Naive B cell (primary cell): ENCODE measurements around the gene NBEAL2. TPM values are rescaled to one million over a fixed set of nuclear protein-coding genes. Genes with fewer than 3 reads are reported as not detected.

Experiments used
- ATAC-seq, 2 donors: fragments of 150-1000 bp; cut with Tn5 transposase; 2 replicates each; pipeline ENCODE4 v1.10.0; 2021; ENCODE audit warnings: low read depth in 2 of 2, mild to moderate bottlenecking in 2 of 2, moderate library complexity in 2 of 2
- DNase-seq: peaks from one replicate; pipeline ENCODE4 v3.0.0; 2022
- H3K27ac Mint-ChIP-seq, 6 donors: one replicate each; pipeline ENCODE4 v1.8.0; 2020 to 2022; ENCODE audit warnings: mild to moderate bottlenecking in 6 of 6, mixed read lengths in 6 of 6, moderate library complexity in 5 of 6, inconsistent platforms in 2 of 6
- H3K27me3 Mint-ChIP-seq, 3 donors: one replicate each; pipeline ENCODE4 v1.8.0; 2021 to 2022; ENCODE audit warnings: mixed read lengths in 3 of 3, mild to moderate bottlenecking in 1 of 3
- H3K36me3 Mint-ChIP-seq, 2 donors: one replicate each; pipeline ENCODE4 v1.8.0; 2020 to 2022; ENCODE audit warnings: mixed read lengths in 2 of 2, inconsistent platforms in 1 of 2, mild to moderate bottlenecking in 1 of 2
- H3K4me1 Mint-ChIP-seq, 3 donors: one replicate each; pipeline ENCODE4 v1.8.0; 2020 to 2022; ENCODE audit warnings: mixed read lengths in 3 of 3, inconsistent platforms in 1 of 3, mild to moderate bottlenecking in 1 of 3, moderate library complexity in 1 of 3
- H3K4me3 Mint-ChIP-seq, 8 donors: one replicate each; pipeline ENCODE4 v1.8.0; 2020 to 2022; ENCODE audit warnings: mild to moderate bottlenecking in 8 of 8, mixed read lengths in 8 of 8, moderate library complexity in 8 of 8, inconsistent platforms in 2 of 8
- H3K9me3 Mint-ChIP-seq, 7 donors: one replicate each; pipeline ENCODE4 v1.8.0; 2020 to 2022; ENCODE audit warnings: mixed read lengths in 7 of 7, mild to moderate bottlenecking in 5 of 7, inconsistent platforms in 2 of 7, moderate library complexity in 1 of 7
- polyA plus RNA-seq, 6 donors: library from polyadenylated mRNA; unstranded; fragments of 300-500 nt; fragmentation: Illumina TruSeq; gene quantifications; one replicate each; pipeline ENCODE4 v1.2.3, GENCODE V29; 2021; ENCODE audit warnings: low read depth in 6 of 6

The NBEAL2 gene, protein sequence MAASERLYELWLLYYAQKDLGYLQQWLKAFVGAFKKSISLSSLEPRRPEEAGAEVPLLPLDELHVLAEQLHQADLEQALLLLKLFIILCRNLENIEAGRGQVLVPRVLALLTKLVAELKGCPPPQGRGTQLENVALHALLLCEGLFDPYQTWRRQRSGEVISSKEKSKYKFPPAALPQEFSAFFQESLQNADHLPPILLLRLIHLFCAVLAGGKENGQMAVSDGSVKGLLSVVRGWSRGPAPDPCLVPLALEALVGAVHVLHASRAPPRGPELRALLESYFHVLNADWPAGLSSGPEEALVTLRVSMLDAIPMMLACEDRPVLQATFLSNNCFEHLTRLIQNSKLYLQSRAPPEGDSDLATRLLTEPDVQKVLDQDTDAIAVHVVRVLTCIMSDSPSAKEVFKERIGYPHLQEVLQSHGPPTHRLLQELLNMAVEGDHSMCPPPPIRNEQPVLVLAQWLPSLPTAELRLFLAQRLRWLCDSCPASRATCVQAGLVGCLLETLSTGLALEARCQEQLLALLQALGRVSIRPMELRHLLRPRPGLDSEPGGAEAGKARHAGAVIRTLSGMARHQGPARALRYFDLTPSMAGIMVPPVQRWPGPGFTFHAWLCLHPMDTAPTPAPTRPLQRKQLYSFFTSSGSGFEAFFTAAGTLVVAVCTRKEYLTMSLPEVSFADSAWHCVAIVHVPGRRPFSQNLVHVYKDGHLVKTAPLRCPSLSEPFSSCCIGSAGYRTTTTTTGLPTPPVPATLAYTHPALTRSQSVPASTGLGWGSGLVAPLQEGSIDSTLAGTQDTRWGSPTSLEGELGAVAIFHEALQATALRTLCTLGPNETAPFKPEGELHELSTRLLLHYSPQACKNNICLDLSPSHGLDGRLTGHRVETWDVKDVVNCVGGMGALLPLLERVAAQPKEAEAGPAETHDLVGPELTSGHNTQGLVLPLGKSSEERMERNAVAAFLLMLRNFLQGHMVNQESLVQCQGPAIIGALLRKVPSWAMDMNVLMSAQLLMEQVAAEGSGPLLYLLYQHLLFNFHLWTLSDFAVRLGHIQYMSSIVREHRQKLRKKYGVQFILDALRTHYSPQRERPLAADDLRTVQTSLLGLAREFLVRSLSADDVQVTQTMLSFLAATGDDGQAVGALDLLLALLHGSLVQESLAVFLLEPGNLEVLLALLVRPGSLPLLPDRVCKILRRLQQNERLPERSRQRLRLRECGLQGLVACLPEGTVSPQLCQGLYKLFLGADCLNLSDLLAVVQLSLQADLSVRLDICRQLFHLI (N-terminal part only)
- polyA plus RNA-seq, result 1 to 10 TPM in 4 of 6 donors, under 1 TPM in 1, not detected in 1; 0.34 to 2.2 (median 1.5) TPM

DNA sequence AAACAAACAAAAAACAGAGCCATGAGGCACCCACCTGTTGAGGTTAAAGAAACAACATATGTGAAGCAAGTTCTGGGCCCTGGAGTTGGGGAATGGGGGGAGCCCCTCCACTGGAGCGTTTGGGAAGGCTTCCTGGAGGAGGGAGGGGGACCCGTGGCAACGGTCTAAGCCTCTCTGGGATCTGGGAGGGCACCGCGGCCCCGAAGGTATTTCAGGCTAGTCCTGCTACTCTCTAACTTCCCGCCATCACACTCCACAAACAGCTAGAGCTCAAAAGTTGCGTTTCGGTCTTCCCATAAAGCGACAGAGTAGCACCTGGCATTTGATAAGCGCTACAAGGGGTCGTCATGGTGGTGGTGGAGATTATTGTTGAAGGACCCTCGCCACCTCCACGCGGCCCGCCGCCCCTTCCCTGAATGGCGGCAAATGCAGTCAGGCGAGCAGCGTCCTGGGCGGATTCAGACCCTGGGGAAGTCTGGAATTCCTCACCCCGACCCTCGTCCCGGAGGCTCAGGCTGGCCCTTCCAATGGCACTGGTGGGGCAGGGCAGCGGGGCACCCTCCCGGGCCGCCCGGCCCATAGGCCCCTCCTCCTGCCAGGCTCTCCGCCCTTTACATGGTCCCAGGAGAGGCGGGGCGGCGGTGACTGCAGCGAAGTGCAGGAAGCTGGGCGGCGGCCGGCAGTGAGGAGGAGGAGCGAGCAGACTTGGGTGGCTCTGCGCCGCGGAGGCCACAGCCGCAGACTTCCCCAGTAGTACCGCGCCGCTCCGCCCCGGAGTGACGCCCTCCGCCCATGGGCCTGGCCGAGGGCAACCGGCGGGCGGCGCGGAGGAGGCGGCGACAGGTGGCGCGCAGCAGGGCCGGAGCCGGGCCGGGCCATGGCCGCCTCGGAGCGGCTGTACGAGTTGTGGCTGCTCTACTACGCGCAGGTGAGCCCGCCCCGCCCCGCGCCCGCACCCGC, at the start of gene NBEAL2:
Gene NBEAL2, plus strand, starts transcription at position 682 of the 960 bp plus-strand sequence. Its CDS starts 196 bp downstream, at position 878.
- Mint-ChIP-seq H3K27ac (peak within 1 kb of the TSS; percentile 72 to 95 (median 82)), H3K4me3 (peak within 1 kb of the TSS; percentile 82 to 91 (median 87)), H3K4me1 (peaks cover 46 to 59% (median 52%) of the 10 kb centered on the region in 3 donors), H3K36me3 (no peaks in the 10 kb centered on the region), H3K27me3 (no peaks in the 10 kb centered on the region), H3K9me3 (no peaks in the 10 kb centered on the region)
- DNase-seq, result peak; percentile 94
- ATAC-seq, result peak; percentile 80 to 81

DNA sequence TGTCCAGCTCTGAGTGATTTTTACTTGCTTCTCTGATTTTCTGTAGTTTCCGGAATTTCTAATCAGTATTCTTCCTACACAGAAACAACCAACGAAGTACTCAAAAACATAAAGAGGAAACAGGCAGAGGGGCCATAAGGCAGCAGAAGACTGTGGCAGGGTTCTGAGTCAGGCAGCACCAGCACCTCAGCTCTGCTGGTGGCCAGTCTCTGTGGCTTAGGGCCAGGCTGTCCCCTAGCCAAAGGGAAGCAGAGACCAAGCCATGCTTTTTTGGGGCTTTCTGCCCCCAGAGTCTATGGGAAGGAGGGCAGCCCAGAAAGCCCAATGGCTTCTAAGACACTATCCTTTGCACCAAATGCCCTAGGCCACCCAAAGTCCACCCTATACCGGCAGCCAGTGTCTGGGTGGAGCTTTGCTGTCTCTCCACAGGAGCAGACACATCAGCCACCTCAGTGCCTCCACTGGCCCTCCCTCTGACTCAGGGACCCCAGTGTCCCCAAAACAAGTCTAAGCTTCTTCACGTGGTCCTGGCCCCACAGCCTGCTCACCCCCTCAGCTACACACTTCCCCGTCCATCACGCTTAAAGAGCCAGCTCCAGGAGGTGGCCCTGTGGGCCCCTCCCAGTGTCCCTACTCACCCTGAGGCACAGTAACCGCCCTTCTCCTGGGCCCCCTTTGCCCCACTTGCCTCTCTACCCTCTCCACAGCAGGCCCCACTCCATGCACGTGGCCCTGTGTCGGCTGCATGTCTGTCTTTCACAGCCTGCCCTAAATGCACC, 49.1 kb upstream of the NBEAL2 start:
- ATAC-seq (no peak), DNase-seq (no peak)
- H3K27me3 Mint-ChIP-seq, result no peaks in the 10 kb centered on the region
- peak overlapping the region; percentile 90 to 99 (median 94) for H3K27ac Mint-ChIP-seq
- H3K9me3 Mint-ChIP-seq, result peaks cover 0 to 8% (median 6%) of the 10 kb centered on the region in 7 donors
- H3K4me3 Mint-ChIP-seq, result peak overlapping the region; percentile 65 to 92 (median 76)
- peaks cover 71 to 94% (median 86%) of the 10 kb centered on the region in 3 donors for H3K4me1 Mint-ChIP-seq
- peaks cover 9 to 13% of the 10 kb centered on the region in 2 donors for H3K36me3 Mint-ChIP-seq

DNA sequence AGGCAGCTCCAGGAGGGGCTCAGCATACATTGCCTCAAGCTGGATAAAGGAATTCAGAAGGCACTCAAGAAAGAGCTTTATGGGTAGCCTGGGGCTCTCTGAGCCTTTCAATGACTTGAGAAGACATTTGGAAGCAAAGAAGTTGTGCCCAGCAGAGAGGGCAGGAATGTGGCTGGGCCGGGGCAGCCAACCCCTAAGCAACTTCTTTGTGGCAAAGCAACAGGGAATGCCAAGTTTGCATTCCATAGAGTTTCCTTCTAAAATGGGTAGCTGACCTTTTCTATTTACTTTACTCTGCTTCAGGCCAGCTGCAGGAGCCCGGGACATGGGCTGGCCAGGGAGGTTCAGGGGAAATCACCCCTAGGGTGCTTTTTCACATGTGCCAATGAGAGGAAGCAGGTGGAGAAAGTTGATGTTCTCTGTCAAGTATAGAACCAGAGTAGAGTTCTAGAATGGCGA, 48.5 kb upstream of the NBEAL2 start:
- Mint-ChIP-seq H3K27ac (peak overlapping the region; percentile 90 to 99 (median 94)), H3K9me3 (peaks cover 0 to 8% (median 6%) of the 10 kb centered on the region in 7 donors), H3K36me3 (peaks cover 9 to 13% of the 10 kb centered on the region in 2 donors), H3K4me3 (peak overlapping the region; percentile 65 to 90 (median 74)), H3K27me3 (no peaks in the 10 kb centered on the region), H3K4me1 (peaks cover 65 to 93% (median 82%) of the 10 kb centered on the region in 3 donors)
- DNase-seq (no peak), ATAC-seq (peak; percentile 27 to 38)

DNA sequence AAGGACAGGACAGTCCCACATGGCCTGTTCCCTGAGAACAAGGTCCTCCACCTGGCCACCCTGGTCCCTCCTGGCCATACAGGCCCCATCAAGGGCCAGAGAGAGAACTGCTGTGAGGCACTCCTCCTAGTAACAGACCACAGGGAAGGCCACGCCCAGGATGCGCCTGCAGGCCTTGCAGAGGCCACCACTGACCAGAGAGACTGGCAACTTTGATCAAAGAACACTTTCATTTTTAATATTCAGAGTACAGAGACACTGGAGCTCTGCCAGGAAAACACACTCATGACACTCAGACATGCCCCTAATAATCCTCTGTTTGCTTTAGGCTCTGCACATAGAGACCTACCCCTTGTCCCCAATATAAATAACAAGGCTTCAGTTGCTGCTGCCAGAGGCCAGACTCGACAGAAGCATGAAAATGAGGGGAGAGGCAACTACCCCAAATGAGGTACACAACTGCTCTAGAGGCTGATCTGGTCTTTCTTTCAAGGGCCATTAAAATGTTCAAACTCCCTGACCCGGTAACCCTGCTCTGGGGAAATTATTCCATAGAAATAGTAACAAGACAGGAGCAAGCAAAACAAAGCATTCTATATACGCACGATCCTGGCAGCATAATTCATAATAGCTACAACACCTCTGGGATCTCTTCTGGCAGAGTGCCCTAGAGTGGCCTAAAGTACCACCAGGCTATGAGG, 47.7 kb upstream of the NBEAL2 start:
- DNase-seq, result no peak
- no peaks in the 10 kb centered on the region for H3K27me3 Mint-ChIP-seq
- ATAC-seq, result no peak
- H3K36me3 Mint-ChIP-seq, result peaks cover 9 to 13% of the 10 kb centered on the region in 2 donors
- H3K9me3 Mint-ChIP-seq, result peaks cover 0 to 8% (median 6%) of the 10 kb centered on the region in 7 donors
- peaks cover 61 to 92% (median 82%) of the 10 kb centered on the region in 3 donors for H3K4me1 Mint-ChIP-seq
- peak overlapping the region; percentile 90 to 99 (median 94) for H3K27ac Mint-ChIP-seq
- H3K4me3 Mint-ChIP-seq, result peak overlapping the region; percentile 42 to 90 (median 74)

DNA sequence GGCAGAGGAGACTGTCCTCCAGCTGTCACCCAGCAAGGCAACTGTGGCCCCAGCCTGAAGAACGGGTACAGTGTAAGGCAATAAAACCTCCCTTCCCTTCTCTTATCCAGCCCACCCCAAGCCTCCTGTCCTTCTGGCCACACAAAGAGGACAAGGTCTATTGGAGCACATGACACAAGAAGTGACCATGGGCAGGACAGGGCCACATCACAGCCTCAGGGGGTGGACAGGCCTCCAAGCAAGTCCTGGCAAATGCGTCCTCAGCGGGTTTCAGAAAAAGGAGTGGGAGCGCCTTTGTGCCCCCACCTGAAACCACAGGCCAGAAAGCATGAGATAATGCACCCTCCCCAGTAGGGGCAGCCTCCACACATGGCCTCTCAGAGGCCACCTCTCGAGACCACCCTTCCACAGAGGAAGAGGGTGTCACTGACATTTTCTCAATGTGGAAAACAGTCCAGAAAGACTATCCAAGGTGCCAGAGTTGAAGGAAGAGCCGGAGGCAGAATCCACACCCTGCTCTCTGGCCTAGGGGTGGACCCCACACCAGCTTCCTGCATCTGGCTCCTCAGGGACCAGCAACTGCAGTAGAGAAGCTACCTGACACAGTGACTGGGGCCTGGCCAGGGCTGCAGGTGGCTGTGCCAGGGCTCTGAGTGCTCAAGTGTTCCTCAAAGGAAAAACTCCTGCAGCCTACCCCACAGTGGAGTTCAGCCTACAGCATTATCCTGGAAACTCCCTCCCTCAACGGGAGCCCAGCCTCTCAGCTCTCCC, 46.8 kb upstream of the NBEAL2 start:
- Mint-ChIP-seq H3K27me3 (no peaks in the 10 kb centered on the region), H3K27ac (peak overlapping the region; percentile 12 to 99 (median 94)), H3K4me3 (peak overlapping the region in 6 of 8 donors; percentile 65 to 90 (median 76)), H3K36me3 (peaks cover 13% of the 10 kb centered on the region in 2 donors), H3K4me1 (peaks cover 57 to 85% (median 77%) of the 10 kb centered on the region in 3 donors), H3K9me3 (peaks cover 0 to 8% (median 6%) of the 10 kb centered on the region in 7 donors)
- ATAC-seq (no peak), DNase-seq (no peak)

DNA sequence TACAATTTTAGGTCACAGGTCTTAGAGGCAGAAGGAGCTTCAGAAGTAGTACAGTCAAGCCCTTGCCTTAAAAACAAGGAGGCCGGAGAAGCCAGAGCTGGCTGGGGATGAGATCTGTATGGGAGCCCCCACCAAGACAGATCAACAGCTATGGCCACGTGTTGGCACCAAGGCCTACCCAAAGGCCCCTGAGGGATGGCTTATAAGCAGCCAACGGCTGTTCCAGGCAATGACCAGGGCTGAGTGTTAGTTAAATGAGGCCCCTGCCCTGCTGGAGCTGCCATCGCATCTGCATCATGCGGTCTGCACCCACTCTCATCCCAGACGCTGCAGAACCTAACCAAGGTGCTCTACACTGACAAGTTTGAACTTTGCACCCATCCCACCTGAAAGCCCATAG, 46.2 kb upstream of the NBEAL2 start:
- ATAC-seq (no peak), DNase-seq (no peak)
- peaks cover 61 to 85% (median 81%) of the 10 kb centered on the region in 3 donors for H3K4me1 Mint-ChIP-seq
- H3K36me3 Mint-ChIP-seq, result peaks cover 12 to 15% of the 10 kb centered on the region in 2 donors
- no peaks in the 10 kb centered on the region for H3K27me3 Mint-ChIP-seq
- peak overlapping the region in 1 of 8 donors; percentile 16 for H3K4me3 Mint-ChIP-seq
- H3K27ac Mint-ChIP-seq, result peak overlapping the region; percentile 44 to 94 (median 89)
- H3K9me3 Mint-ChIP-seq, result peaks cover 0 to 7% (median 5%) of the 10 kb centered on the region in 7 donors

DNA sequence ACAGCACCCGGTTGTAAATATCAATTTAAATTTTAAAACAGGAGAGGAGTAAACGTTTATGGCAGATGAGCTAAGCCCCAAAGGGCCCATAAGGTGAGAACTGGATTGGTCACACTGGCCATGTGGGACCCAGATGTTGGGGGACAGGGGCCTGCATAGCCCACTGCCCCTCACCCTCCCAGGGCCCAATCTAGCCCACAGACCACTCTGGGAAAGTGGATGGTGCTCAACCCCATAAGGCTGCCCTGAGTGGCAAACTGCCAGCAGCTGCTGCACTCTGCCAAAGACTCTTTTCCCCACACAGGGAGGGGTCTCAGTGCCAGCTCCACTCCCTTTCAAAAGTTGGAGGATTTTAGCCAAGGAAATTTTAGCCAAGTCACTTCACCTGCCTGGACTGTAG, 45.4 kb upstream of the NBEAL2 start:
- ATAC-seq (no peak), DNase-seq (no peak)
- Mint-ChIP-seq H3K9me3 (no peaks in the 10 kb centered on the region), H3K27ac (peak overlapping the region in 4 of 6 donors; percentile 30 to 70 (median 60)), H3K4me3 (no peak overlapping the region), H3K4me1 (peaks cover 59 to 85% (median 81%) of the 10 kb centered on the region in 3 donors), H3K36me3 (peaks cover 9 to 14% of the 10 kb centered on the region in 2 donors), H3K27me3 (no peaks in the 10 kb centered on the region)

DNA sequence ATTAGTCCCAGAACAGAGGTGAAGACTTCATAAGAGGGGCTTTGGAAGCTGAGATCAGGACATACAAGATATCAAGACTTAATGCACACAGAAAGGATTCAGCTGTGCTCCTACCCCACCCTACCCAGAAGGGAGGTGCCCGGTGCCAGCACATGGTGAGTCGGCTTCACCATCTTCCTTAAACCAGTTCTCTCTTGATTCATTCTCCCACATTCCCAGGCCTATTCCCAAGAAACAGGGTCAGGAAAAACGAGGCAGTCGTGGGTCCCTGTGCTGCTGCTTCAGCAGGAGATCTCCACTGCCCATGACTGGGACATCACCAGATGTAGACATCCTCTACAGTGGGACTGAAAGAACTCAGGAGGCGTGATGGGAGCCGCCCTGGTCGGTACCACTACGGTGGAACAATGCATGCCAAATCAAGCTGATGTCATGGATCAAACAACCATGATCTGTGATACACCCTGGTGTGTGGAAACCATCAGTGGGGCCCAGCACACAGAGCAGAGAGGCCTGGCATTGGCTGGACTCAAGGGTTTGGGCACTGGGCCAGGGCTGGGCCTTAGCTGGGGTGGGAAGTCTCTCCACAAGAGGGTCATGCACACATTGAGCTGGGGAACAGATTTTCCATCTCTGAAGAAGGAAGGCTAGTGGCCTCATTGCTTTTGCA, 44.8 kb upstream of the NBEAL2 start:
- peaks cover 6 to 14% of the 10 kb centered on the region in 2 donors for H3K36me3 Mint-ChIP-seq
- no peak overlapping the region for H3K4me3 Mint-ChIP-seq
- H3K4me1 Mint-ChIP-seq, result peaks cover 59 to 85% (median 81%) of the 10 kb centered on the region in 3 donors
- ATAC-seq (no peak), DNase-seq (no peak)
- peak overlapping the region in 4 of 6 donors; percentile 51 to 70 (median 60) for H3K27ac Mint-ChIP-seq
- no peaks in the 10 kb centered on the region for H3K9me3 Mint-ChIP-seq
- no peaks in the 10 kb centered on the region for H3K27me3 Mint-ChIP-seq

DNA sequence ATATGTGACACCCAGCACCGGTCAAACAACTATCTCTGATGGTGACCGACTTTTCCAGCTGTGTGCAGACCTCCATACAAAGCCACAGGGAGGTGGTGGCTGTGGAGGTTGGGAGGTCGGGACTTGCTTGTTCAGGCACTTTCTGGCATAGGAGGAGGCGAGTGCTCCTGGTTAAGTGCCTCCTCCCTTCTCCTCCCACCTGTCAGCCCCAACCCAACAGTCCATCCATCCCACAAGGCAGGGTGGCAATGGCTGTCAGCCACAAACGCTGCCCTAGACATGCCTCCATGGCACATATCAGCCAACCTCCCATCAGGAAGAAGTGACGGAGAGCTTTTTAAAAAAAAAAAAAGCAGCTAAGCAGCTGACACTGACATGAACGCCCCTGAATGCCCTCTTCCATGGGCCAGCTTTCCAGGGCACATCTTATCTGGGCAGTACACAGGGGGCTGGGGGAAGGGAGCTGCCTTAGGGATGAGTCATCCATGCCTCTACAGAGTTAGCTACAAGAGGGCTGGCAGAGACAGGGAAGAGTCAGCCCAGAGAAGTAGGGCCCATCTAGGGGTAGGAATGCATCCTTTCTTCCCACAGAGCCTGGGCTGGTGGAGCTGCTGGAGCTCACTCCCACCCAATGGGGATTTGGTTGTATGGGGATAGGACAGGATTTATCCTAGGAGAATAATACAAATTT, 44.2 kb upstream of the NBEAL2 start:
- H3K36me3 Mint-ChIP-seq, result peaks cover 8 to 19% of the 10 kb centered on the region in 2 donors
- no peak for DNase-seq
- H3K4me3 Mint-ChIP-seq, result no peak overlapping the region
- peak overlapping the region in 3 of 6 donors; percentile 29 to 92 (median 59) for H3K27ac Mint-ChIP-seq
- no peak for ATAC-seq
- no peaks in the 10 kb centered on the region for H3K9me3 Mint-ChIP-seq
- no peaks in the 10 kb centered on the region for H3K27me3 Mint-ChIP-seq
- H3K4me1 Mint-ChIP-seq, result peaks cover 62 to 87% (median 81%) of the 10 kb centered on the region in 3 donors
